Stimulated activated naive B cell treated with anti-CD40 and anti-IgM and Interleukin-4, amounts not matched to agents 10 μg/mL and 1 μg/mL and 100 μg/mL, for 72 hours (primary cell): ENCODE measurements around the gene KRTAP19-5.

Experiments used
- ATAC-seq, 2 donors: fragments of 150-1000 bp; cut with Tn5 transposase; replicated peaks; 2 replicates each; pipeline ENCODE4 v1.10.0; 2021; ENCODE audit warnings: moderate library complexity in 1 of 2
- DNase-seq: peaks from one replicate; pipeline ENCODE4 v3.0.0; 2021
- H3K27ac Mint-ChIP-seq: one replicate; pipeline ENCODE4 v1.8.0; 2022; ENCODE audit warnings: mild to moderate bottlenecking, mixed read lengths
- H3K27me3 Mint-ChIP-seq, 2 donors: one replicate each; pipeline ENCODE4 v1.8.0; 2022; ENCODE audit warnings: mixed read lengths in 2 of 2
- H3K36me3 Mint-ChIP-seq, 2 donors: one replicate each; pipeline ENCODE4 v1.8.0; 2022; ENCODE audit warnings: mixed read lengths in 2 of 2, mild to moderate bottlenecking in 1 of 2
- H3K4me1 Mint-ChIP-seq, 2 donors: one replicate each; pipeline ENCODE4 v1.8.0; 2022; ENCODE audit warnings: mixed read lengths in 2 of 2, mild to moderate bottlenecking in 1 of 2
- H3K4me3 Mint-ChIP-seq, 2 donors: one replicate each; pipeline ENCODE4 v1.8.0; 2022; ENCODE audit warnings: mild to moderate bottlenecking in 2 of 2, mixed read lengths in 2 of 2, moderate library complexity in 1 of 2
- H3K9me3 Mint-ChIP-seq, 2 donors: one replicate each; pipeline ENCODE4 v1.8.0; 2022; ENCODE audit warnings: mixed read lengths in 2 of 2, mild to moderate bottlenecking in 1 of 2

KRTAP19-5 gene

GRCh38 chr21:30463713-30464112, 38.2 kb downstream of the KRTAP19-5 start:
- Mint-ChIP-seq H3K36me3 (no peaks in the 10 kb centered on the region), H3K4me1 (no peaks in the 10 kb centered on the region)
- no peak for ATAC-seq

More at GRCh38 chr21:30463713-30464112, 38.2 kb downstream of the KRTAP19-5 start:
- no peak overlapping the region for H3K4me3 Mint-ChIP-seq
- H3K27me3 Mint-ChIP-seq, result peaks cover 0 to 4% of the 10 kb centered on the region in 2 donors
- H3K9me3 Mint-ChIP-seq, result no peaks in the 10 kb centered on the region
- no peak overlapping the region for H3K27ac Mint-ChIP-seq
- DNase-seq, result no peak
